Breast epithelium (tissue), 3 donors: Measurements from ENCODE around the gene SLC35F3.

Experiments used
- CTCF ChIP-seq, 3 donors: fragments of 450-650 bp; IDR thresholded peaks; one replicate each; pipeline ENCODE4 v1.5.1; 2016 to 2017; ENCODE audit warnings: antibody characterized with exemption in 3 of 3, mild to moderate bottlenecking in 3 of 3, moderate library complexity in 3 of 3
- POLR2A ChIP-seq: fragments of 450-650 bp; IDR thresholded peaks from one replicate; pipeline ENCODE4 v1.6.1; 2016; ENCODE audit warnings: antibody characterized with exemption, mild to moderate bottlenecking, moderate library complexity
- POLR2AphosphoS5 ChIP-seq, 3 donors: sonication (generic); formaldehyde crosslinking; IDR thresholded peaks; one replicate each; pipeline ENCODE4 v1.6.1; 2017; ENCODE audit warnings: antibody characterized with exemption in 3 of 3

GRCh38 chr1:234125714-234126113 lies 221.2 kb downstream of the SLC35F3 start:
- no peak for TF ChIP-seq CTCF (IDR thresholded peaks at IDR 0.05)
- TF ChIP-seq POLR2A, result no peak
- no peak for TF ChIP-seq POLR2AphosphoS5 (IDR thresholded peaks at IDR 0.05)
